Hepatocyte (in vitro differentiated cells): ENCODE results near the gene NDUFA5.

Experiments
- EZH2 ChIP-seq: fragments of 200-600 bp; sonication (generic); IDR thresholded peaks from 2 replicates; pipeline ENCODE4 v1.6.1; 2016; ENCODE audit warnings: antibody characterized with exemption, mild to moderate bottlenecking, borderline replicate concordance
- EZH2phosphoT487 ChIP-seq: fragments of 200-600 bp; sonication (generic); IDR thresholded peaks from one replicate; pipeline ENCODE4 v1.6.1; 2018; ENCODE audit warnings: antibody characterized with exemption, mild to moderate bottlenecking, low read depth, moderate library complexity; ENCODE audit not compliant: unreplicated experiment, severe bottlenecking
- TF ChIP-seq, protein P1 (sequence below): fragments of 200-600 bp; sonication (generic); IDR thresholded peaks from 2 replicates; pipeline ENCODE4 v1.5.1; 2016; ENCODE audit warnings: antibody characterized with exemption, mild to moderate bottlenecking; ENCODE audit not compliant: poor library complexity

DNA sequence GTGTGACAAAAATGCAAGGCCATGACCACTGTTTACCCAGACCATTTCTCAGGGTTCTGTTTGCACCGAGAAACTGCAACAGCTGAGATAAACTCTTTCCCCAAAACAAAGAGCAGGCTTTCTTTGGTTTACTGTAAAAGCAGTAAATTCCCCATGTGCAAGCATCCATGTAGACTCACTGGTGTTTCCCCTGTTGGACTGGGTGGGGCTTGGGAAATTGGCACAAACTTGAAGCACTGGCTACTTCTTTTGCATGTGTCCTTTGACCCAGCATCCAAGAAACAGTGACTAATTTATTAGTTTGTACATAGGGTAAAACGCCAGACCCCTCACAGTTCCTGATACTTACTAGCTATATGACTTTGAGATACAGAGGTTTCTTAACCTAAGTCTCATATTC lies 35.6 kb downstream of the NDUFA5 start:
- TF ChIP-seq, protein P1, sequence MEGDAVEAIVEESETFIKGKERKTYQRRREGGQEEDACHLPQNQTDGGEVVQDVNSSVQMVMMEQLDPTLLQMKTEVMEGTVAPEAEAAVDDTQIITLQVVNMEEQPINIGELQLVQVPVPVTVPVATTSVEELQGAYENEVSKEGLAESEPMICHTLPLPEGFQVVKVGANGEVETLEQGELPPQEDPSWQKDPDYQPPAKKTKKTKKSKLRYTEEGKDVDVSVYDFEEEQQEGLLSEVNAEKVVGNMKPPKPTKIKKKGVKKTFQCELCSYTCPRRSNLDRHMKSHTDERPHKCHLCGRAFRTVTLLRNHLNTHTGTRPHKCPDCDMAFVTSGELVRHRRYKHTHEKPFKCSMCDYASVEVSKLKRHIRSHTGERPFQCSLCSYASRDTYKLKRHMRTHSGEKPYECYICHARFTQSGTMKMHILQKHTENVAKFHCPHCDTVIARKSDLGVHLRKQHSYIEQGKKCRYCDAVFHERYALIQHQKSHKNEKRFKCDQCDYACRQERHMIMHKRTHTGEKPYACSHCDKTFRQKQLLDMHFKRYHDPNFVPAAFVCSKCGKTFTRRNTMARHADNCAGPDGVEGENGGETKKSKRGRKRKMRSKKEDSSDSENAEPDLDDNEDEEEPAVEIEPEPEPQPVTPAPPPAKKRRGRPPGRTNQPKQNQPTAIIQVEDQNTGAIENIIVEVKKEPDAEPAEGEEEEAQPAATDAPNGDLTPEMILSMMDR, result no peak
- TF ChIP-seq EZH2phosphoT487, result no peak
- TF ChIP-seq EZH2, result no peak
